ENCODE data around the gene GPX1.

DNA sequence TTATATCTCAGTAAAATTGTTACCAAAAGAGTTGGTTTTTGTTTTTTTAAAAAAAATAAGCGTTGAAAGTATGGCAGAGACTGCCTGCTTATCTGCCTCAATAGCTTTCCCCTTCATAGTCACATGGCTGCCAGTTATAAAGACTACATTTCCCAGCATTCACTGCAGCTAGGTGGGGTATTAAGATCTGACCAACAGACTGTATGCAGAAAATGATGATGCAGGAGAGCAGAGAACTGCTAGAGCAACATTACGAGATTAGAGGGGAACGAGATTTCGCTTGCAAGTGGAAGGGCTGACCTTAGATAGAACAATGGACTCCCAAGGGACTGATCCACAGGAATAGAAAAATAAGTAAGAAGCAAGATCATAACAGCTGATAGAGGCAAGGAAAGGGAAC is 39.3 kb upstream of the GPX1 start:
- TF ChIP-seq, protein P1, sequence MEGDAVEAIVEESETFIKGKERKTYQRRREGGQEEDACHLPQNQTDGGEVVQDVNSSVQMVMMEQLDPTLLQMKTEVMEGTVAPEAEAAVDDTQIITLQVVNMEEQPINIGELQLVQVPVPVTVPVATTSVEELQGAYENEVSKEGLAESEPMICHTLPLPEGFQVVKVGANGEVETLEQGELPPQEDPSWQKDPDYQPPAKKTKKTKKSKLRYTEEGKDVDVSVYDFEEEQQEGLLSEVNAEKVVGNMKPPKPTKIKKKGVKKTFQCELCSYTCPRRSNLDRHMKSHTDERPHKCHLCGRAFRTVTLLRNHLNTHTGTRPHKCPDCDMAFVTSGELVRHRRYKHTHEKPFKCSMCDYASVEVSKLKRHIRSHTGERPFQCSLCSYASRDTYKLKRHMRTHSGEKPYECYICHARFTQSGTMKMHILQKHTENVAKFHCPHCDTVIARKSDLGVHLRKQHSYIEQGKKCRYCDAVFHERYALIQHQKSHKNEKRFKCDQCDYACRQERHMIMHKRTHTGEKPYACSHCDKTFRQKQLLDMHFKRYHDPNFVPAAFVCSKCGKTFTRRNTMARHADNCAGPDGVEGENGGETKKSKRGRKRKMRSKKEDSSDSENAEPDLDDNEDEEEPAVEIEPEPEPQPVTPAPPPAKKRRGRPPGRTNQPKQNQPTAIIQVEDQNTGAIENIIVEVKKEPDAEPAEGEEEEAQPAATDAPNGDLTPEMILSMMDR (conservative IDR thresholded peaks at IDR 0.05; ENCODE audit: low read length) = no peak
- no peak for TF ChIP-seq EZH2phosphoT487 (IDR thresholded peaks at IDR 0.05; ENCODE audit: borderline replicate concordance, low read depth, low read length)
